GM12865 (cell line): ENCODE data around the gene PWWP2B.

Experiments used
- DNase-seq: peaks from one replicate; pipeline ENCODE4 v3.0.0; 2010; ENCODE audit warnings: low read depth
- H3K4me3 ChIP-seq: 2 replicates; pipeline ENCODE4 v1.5.1; 2011; ENCODE audit warnings: mild to moderate bottlenecking, low read depth, low read length, control low read depth
- CTCF ChIP-seq: IDR thresholded peaks from 2 replicates; pipeline ENCODE4 v1.5.1; 2011; ENCODE audit warnings: low read length, control low read depth, low read depth, inconsistent platforms; ENCODE audit not compliant: insufficient read depth; ENCODE audit errors: missing control alignments

Gene PWWP2B

GRCh38 chr10:132381741-132382140, 15.3 kb upstream of the PWWP2B start:
- no peak for DNase-seq
- no peak for TF ChIP-seq CTCF
- no peak overlapping the region for H3K4me3 ChIP-seq

DNA sequence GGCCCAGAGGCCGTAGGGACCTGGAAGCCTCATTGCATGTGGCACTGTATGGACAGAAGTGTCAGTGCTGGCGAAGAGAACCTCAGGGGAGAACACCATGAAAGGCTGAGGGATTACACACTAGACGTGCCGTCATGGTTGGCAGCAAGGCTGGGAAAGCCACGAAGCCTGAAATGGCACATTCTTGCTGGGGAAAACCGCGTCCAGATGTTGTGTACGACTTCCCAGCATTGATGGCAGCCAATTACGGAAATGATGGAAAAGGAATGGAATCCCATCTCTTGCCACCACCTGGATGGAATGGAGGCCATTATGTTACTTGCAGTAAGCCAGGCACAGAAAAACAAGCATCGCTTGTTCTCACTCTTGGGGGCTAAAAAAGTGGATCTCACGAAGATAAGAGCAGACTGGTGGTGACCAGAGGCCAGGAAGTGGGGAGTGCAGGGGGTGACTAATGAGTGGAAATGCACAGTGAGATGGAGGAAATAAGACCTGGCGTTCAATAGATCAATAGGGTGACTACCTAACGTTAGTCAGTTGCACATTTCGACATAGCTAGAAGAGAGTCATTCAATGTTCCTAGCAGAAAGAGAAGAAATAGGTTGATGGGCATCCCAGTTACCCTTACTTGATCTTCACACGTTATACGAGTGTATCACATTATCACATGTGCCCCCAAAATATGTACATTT, 14.6 kb upstream of the PWWP2B start:
- no peak overlapping the region for H3K4me3 ChIP-seq
- TF ChIP-seq CTCF = no peak
- DNase-seq = no peak

DNA sequence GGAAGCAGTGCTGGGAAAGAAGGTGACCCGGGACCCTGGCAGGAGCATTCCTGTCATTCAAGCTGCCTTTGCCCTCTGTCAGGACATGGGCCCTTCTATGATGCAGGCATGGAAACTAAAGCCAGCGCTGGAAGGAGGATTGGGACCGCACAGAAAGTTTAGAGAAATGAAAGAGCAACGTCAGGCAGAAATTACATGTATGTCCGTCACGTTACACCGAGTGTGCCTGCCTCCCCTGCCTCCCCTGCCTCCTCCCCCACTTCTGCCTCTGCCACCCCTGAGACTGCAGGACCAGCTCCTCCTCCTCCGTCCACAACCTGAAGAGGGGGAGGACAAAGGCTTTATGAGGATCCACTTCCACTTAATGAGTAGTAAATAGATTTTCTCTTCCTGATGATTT, 13.9 kb upstream of the PWWP2B start:
- DNase-seq = no peak
- no peak overlapping the region for H3K4me3 ChIP-seq
- TF ChIP-seq CTCF = no peak

- DNase-seq = no peak
- TF ChIP-seq CTCF = no peak
- H3K4me3 ChIP-seq = no peak overlapping the region
Measured at GRCh38 chr10:132383751-132384196, 13.2 kb upstream of the PWWP2B start.

DNA sequence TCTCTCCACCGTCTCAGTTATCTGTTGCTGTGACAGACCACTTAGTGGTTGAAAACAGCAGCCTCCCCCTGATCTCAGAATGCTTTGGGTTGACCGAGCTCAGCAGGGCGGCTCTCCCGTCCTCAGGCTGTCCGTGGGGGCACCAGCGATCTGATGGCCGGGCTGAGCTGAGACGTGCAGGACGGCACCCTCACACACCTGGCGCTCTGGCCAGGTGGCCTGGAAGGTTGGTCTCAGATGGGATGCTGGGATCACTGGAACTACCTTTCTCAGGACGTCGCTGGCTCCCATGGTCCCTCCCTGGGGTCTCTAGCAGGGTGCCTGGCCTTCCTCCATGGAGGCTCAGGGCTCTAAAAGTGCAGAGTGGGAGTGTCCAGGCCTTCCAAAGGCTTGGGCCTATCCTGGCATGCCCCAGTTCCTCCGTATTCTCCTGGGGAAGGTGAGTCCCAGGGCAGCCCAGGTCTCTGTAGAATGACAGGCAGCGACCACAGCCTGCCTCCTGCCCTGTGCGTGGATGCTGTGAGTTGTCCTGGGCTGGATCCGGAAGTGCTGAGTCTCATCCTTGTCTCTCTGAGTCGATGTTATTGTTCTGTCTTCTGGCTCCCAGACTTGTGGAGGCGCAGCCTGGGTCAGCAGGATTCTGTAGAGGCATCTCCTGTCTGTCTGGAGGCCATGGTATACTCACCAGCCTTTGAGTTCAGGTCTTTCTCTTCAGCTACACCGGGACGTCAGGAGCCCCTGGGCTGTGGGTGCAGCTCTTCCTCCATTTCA, 12.2 kb upstream of the PWWP2B start:
- TF ChIP-seq CTCF = no peak
- H3K4me3 ChIP-seq = no peak overlapping the region
- DNase-seq = no peak

DNA sequence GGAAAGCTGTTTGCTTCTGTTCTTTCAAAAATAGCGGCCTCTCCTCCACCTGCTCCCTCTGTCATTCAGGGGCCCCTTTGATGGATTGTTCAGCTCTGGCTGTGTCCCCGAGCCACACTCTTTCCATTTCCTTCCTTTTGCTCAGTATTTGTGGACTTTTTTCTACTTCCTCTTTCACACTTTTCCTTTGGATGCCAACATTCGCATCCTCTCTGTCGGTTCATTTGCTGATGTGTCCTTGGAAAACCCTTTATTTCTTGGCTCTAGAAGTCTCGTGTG, 11.7 kb upstream of the PWWP2B start:
- no peak for DNase-seq
- no peak for TF ChIP-seq CTCF
- H3K4me3 ChIP-seq = no peak overlapping the region
